ENCODE measurements around the gene ZNF532.

Gene ZNF532

DNA sequence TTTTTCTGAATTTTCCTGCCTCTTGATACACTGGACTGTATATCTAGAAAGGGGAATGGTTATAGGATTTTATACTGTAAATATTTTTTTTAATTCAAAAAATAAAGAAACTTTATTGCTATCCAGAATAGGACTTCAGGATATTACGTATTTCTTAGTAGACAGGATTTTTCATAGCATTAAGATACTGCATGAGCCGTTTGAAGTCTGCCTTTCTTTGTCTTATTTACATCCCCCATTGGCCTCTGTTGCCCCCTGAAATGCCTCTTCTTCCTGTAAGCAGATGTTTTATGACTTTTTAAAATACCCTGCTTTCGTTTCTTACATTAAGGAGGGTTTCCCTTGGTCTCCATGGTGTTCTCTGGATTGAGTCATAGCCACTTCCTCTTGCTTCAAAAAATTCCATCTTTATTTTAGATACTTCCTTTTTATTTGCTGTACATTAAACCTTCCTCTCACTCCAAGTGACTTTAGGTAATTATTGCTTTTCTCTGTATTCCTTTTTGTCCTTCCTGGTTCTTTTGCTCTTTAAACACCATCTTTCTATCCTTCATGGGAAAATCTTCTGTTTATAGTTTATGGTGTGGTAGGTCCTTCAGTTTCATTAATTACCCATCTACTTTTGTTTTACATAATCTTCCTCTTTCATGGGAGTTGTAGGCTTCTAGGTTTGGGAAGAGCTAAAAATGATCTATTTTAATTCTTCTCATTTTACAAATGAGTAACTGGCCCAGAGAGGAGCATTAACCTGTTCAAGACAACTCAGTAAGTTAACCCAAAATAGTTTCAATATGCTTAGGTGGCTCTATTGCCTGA is 72.6 kb downstream of the ZNF532 start:
- DNase-seq (ENCODE audit: low spot score): no peak

DNA sequence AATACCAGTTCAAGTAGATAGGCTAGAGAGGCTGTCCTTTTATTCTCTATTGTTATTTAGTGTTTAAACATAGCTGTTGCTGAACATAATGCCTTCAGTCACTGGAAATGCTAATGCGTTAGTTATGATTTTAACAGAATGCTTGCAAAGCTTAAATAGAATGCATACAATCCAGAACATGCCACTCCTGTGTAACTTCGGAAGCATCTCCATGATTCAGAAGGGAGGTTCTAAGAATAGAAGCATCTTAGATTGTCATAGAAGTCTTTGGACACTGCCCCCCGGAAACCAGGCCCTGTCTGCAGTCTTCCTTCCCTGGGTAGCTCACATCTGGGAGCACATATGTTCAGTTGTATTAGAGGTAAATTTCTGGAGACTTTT is 73.2 kb downstream of the ZNF532 start:
- DNase-seq (ENCODE audit: low spot score): no peak

DNA sequence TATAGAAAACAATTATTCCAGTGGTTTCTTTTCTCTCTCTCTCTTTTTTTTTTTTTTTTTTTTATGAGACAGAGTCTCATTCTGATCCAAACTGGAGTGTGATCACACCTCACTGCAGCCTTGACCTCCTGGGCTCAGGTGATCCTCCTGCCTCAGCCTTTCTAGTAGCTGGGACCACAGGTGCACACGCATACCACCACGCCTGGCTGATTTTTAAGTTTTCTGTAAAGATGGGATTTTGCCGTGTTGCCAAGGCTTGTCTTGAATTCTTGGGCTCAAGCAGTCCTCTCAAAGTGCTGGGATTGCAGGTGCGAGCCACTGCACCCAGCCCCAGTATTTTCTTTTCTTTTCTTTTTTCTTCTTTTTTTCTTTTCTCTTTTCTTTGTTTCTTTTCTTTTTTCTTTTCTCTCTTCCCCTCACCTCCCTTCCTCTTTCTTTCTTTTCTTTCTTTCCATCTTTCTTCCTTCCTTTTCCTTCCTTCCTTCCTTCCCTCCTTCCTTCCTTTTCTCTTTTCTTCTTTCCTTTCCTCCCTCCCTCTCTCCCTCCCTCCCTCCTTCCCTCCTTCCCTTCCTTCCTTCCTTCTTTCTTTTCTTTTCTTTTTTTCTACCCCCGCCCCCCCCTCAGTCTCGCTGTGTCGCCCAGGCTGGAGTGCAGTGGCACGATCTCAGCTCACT is 76.9 kb downstream of the ZNF532 start:
- no peak for DNase-seq (ENCODE audit: low spot score)

DNA sequence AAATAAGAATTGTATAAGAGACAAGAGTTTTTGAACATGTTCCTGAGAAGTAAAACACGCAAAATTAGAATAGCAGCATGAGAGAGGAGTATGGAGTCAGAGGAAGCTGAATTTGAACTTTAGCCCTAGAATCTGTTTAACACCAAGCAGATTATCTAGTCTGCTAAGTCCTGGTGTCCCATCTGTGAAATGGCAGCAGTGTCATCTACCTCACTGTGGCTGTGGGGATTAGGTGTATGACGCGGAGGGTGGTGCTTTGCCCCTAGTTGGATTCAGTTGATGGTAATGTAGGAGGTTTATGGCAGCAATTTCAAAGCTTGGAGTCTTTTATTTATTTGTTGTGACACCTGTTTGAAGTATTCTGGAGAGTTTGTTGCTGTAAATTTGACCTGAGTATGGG is 79.2 kb downstream of the ZNF532 start:
- peak; percentile 67 for DNase-seq (ENCODE audit: low spot score)

DNA sequence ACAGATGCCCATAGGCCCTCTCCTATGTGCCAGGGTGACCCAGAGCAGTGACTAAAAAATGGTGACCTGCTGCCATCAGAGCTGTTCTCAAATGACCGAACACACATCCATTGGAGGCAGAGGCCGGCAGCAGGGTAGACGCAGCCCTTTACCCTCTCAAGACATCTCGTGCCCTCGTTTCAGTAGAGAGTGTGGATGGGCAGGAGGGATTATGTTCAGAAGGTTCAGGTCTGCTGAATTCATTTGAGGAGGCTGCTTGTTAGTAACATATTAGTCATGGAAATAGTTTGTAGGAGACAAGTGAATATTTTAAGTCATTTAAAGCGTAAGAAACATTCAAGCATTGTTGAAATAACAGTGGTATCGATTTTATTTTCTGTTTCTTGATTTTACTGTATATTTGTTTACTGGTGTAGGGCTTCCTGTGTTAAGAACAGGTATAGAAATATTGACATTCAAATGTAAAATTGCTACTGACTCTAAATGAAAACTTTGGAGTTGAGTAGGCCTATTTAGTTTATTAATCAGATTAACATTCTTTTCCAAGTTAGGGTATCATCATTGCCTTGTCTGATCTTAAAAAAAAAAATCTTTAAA is 82.6 kb downstream of the ZNF532 start:
- no peak for DNase-seq (ENCODE audit: low spot score)

DNA sequence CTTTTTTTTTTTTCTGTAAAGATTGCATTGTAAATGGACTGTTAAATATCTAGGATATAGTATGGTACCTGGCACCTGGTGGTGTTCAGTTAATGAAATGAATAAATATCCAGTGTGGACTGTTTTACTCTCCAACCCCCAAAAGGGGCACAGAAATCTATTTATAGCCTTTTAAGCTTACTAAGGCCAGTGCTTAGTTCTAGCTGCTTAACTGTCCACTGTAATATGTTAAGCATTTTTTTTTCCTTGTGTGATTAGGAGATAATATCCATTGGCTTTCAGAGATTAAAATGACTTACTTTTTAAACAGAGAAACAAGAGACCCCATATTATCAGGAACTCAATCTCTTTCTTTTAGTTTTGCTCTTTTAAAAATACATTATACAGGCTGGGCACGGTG is 84.4 kb downstream of the ZNF532 start:
- DNase-seq (ENCODE audit: low spot score): no peak

DNA sequence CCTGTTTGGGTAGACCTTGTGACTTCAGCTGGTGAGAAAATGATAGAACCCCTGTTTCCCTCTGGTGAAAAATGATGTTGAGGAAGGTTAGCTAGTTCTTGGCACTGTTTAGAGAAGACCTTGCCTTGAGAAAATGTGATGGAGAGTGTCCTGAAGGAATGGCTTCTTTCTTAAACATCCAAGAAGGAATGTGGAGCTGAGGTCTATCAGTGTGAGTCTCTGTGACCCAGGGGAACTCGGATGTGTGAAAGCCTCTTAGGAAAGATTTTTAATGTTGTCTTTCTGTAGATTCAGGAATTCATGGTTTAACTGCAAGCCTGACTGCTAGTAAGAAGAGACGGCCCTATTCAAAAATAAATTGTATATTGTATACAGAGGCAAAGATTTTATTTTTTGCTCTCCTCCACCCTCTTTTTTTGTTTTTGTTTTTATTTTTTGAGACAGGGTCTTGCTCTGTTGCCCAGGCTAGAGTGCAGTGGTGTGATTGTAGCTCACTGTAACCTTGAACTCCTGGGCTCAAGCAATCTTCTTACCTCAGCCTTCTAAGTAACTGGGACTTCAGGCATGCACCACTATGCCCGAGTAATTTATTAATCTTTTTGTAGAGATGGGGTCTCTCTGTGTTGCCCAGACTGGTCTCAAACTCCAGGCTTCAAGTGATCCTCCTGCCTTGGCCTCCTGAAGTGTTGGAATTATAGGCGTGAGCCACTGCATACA is 87.5 kb downstream of the ZNF532 start:
- DNase-seq (ENCODE audit: low spot score): no peak

DNA sequence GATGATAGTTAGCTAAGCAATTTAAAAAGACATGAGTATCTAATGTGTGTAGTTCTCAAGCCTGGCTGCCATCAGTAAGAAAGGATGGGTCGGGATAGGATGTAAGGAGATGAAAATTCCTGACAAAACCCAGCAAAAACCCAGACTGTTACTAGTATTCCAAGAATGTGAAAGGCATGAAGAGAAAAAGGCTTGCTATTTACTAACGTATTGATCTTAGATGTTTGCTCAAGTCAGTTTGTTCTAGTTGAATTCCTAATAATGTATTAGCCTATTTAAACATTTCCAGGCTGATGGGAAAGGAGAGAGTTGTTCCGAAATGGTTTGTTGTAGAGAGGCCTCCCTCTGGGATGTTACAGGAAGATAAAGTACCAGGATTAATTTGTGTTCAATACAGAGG is 88.2 kb downstream of the ZNF532 start:
- no peak for DNase-seq (ENCODE audit: low spot score)

DNA sequence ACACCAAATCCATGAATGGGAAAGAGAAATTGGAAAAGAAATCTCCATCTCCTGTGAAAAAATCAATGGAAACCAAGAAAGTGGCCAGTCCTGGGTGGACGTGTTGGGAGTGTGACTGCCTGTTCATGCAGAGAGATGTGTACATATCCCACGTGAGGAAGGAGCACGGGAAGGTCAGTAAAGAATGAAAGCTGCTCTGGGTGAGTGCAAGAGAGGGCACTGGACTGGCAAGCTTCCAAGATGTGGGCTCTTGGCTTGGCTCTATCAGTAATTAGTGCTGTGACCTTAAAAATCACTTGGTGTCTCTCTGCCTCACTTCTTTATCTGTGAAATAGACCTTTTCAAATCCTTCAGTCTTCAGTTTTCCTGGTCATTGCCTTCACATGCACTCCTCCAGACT is 89.0 kb downstream of the ZNF532 start:
- DNase-seq (ENCODE audit: low spot score): peak; percentile 53

DNA sequence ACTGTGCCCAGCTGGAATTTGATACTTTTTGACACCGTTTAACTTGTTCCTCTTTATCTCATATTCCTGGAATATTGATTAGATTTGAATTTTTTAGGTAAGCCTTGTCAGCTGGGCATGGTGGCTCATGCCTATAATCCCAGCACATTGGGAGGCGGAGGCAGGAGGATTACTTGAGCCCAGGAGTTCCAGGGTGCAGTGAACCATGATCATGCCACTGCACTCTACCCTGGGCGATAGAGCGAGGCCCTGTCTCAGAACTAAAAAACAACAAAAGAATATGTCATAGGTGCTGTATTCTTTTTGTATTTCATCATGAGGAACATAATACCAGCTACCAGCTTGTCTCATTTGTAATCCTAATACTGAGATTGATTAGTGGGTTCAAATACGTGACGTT is 90.3 kb downstream of the ZNF532 start:
- DNase-seq (ENCODE audit: low spot score): no peak

DNA sequence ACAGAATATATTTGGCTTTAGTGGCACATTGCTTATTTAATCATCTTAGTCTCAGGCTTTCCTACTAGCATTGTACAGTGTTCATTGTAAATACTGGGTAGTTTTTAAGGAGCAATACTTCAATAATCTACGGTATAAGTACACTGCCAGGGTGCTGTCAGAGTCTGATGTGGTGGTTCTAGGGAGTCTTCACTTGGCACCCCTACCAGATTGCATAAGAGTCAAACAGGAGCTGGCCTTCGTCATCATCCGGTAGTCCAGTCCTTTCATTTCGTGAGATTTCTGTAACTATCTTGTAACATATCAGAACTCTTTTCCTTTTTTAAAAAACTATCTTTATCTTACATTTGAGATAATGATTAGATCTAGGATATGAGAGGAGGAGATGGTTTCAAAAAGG is 91.1 kb downstream of the ZNF532 start:
- no peak for DNase-seq (ENCODE audit: low spot score)

DNA sequence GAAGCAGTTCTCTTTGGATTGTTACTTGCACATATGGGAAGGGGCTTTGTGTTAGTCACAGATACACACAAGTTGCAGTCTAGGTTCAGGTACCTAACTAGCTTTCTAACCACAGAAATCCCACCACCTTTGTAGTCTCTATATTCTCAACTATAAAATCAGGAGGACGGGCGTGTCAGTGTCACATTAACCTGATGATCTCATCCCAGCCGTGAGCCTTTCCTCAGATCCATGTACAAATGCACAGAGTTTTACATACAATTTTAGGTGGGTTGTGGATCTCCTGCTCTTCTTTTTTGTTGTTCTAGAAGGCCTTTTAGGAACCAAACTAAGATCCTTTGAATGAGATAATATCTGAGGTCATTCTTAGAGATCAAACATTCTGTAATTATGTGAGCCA is 94.0 kb downstream of the ZNF532 start:
- no peak for DNase-seq (ENCODE audit: low spot score)

DNA sequence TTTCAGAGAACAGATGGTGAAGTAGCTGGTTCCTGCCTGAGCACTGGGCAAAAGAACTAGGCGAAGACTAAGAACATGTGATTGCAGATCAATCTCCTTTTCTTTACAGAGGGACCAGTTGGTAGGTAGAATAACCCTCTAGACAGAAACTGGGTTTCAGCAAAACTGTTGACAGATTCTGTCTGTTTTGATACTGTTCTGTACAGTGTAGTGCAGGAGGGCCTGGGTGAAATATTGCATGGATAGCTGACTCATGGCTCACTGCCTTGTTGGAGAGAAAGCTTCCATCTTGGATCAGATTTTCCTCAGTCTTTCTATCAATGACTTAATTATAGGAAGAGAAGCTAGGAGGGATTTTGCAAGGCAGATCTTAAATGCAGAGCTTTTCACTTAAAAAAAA is 95.8 kb downstream of the ZNF532 start:
- DNase-seq (ENCODE audit: low spot score): no peak

DNA sequence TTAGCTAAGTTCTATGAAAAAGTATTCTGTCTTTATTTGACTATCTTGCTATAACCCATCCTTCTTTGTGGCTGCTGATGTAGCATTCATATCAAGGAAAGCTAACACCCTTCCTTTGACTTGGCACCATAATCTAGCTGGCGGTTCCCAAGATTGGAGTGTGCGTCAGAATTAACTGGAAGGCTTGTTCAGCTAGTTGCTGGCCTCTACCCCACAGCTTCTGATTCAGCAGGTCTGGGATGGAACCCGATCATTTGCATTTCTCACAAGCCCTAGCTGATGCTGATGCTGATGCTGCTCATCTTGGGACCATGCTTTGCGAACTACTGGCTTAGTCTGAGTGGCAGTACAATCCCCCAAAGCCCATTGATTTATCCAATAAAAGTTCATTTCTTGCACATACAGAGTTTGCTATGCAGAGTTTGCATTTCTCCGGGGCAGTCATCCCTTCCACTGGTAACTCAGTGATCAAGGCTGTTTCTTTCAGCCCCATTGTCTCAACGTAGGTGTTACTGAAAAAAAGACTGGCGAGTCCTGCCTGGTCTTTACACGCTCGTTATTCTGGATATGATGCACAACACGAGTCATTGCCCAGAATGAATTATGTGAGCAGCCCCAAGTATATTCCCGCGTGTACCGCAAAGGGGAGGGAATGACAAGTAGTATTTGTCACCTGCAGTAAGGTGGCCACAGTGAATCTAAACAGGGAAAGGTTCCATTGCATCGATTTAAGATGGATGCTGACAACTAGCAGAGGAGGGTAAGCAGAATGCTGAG is 96.5 kb downstream of the ZNF532 start:
- DNase-seq (ENCODE audit: low spot score): no peak

DNA sequence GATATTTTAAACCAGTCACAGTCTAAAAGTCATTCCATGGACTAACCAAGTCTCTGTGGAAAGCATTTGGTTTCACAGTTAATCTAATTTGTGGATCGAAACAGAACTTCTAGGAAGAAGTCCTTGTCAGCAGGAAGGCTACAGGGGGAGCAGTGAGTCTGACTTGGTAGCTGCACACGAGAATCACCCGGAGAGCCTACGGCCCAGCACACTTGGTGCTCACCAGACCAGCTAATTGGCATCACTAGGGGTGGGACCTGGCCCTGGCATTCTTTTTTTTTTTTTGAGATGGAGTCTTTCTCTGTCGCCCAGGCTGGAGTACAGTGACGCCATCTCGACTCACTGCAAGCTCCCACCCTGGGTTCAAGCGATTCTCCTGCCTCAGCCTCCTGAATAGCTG is 97.7 kb downstream of the ZNF532 start:
- no peak for DNase-seq (ENCODE audit: low spot score)

DNA sequence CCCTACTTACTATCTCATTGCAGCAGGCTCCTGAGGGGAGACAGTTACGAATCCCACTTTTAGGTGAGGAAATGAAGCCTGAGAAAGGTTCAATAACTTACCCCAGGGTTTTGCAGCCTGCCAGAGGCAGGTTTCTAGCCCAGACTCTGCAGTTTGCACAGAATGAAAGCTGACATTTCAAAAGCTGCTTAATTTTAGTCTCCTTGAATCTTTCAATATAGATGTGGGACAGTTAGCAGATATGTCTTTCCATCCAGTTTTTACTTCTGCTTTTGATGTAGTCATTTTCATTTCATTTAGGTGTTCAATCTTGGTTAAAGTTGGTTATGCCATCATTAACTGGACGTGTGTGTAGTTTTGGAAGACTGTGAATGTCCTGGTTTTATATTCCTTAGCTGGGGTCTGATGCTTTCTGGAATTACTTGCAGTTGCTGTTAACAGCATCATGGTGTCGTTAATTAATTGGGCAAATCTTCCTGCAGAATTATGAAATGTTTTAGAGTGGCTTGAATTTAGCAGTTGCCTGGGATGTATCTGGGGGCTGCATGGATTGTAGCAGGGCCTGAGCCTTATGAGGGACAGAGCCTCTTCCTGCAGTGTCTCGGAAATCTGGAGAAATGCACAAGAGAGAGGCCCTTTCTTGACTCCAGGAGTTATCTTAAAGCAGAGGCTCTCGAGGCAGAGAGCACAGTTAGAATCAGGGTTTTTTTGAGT is 100.8 kb downstream of the ZNF532 start:
- DNase-seq (ENCODE audit: low spot score): no peak

DNA sequence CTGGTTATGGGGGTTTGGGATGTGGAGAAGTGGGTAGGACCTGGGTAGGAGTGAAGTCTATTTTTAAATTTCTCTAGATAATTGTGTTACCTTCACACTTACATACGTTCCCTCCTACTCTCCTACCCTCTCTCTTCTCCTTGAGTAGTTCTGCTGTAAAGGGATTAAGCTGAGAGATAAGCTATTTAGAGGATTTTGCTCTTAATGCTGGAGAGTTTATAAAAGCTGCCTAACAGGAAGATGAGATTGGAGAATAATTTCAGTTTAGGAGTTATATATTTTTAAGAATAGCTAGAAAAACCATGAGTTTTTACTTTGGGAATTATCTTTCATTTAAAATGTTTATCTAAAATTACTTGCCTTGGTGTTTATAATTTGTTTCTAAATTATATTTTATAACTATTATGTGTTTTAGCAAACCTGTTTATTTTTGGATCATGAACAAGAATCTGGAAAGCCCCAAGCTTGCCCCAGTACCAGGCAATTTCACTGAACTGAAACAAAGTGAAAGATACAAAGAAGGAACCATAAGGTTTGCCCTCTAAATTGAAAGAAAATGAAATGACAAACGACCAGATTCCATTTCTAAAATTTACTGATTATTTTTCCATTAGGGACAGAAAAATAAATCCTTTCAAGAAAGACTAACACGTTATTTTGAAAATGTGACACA is 101.5 kb downstream of the ZNF532 start:
- no peak for DNase-seq (ENCODE audit: low spot score)

DNA sequence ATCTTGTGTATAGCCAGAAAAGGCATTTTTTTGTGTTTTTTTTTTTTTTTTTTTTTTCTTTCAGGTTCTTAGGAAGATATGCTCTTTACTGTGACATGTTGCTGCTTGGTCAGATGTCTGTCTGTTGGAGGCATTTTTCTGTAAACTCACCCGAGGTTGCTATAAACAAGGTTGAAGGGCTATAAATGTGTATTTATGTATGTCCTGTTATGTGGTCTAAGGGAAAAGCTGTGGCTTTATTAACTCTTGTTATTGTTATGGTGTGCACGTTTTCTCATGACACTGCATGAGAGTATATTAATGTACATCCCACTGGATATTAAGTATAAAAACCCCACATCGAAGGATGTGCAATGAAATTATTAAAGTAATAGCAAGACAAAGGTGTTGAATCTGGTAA is 102.0 kb downstream of the ZNF532 start:
- DNase-seq (ENCODE audit: low spot score): no peak

DNA sequence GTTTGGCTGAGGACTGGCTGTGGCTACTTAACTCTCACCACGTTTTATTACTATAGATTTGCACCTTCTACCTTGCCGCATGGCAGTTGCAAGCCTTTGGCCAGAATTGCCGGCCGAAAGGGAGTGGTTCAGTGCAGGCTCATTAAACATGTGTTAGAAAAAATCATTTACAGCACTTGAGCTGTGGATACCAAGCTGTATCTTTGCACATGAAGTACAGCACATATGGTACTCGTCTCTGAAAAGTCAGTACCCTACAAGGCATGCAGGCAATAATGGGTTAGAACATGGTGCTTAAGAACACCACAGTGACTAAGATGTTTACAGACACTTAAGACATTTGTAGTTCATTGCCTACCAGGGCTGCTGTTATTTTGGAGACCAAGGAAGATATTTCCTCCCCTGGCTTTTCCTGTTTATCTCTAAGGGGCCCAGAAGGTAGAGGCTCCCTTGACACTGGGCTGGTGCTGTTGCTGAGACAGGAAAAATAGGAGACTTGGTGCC is 103.1 kb downstream of the ZNF532 start:
- no peak for DNase-seq (ENCODE audit: low spot score)

DNA sequence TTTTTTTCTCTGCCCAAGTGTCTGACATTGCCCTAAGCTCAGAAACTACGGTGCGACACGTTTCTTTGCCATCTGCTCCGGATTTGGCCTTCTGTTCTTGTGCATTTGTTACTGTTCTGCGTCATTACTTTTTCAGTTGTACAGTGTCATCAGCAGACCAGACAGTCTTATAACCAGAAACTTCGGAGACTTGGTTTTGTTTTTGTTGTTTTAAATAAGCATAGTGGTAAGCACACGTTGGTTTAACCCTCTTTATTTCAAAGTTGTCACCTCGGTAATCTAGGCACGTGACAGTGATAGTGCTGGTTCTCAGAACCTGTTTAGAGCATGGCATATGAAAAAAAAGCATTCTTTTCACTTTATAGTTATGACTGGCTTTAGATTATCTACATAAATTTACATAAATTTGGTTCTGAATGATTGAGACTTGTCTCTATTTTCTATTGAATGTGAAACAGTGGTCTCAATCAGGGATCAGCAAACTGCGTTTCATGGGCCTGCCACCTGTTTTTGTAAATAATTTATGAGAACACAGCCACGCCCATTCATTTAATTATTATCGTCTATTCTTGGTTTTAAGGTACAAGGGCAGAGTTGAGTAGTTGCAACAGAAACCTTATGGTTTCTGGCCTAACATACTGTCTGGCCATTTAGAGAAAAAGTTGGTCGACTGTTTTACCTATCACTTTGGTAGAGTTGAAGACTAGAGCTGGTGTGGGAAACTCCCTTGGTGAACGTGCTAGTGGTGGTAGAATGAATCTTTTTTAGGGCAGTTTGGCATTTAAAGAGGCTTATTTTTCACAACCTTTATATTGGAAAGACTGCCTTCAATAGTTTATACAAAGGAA is 106.5 kb downstream of the ZNF532 start:
- DNase-seq (ENCODE audit: low spot score): no peak

All from D341Med (cell line).